Natural killer cell treated with Interleukin-12 subunit alpha and Interleukin-12 subunit beta and Interleukin-15 and Interleukin-18, amount 100 ng/mL, for 72 hours (primary cell): ENCODE results near the gene NOL7. TPM values are rescaled to one million over a fixed set of nuclear protein-coding genes. Genes with fewer than 3 reads are reported as not detected.

Experiments
- ATAC-seq, 2 donors: fragments of 150-1000 bp; cut with Tn5 transposase in 1 of 2; sonication (Bioruptor Pico), chemical (Tn5 transposase) in 1 of 2; 2 replicates each; pipeline ENCODE4 v1.10.0; 2021
- DNase-seq: peaks from one replicate; pipeline ENCODE4 v3.0.0; 2022; ENCODE audit warnings: low spot score
- H3K27ac Mint-ChIP-seq, 2 donors: 1 replicate in 1 of 2; 2 replicates in 1 of 2; pipeline ENCODE4 v1.8.0; 2022; ENCODE audit warnings: mixed read lengths in 2 of 2, mild to moderate bottlenecking in 1 of 2, moderate library complexity in 1 of 2
- H3K27me3 Mint-ChIP-seq, 2 donors: 1 replicate in 1 of 2; 2 replicates in 1 of 2; pipeline ENCODE4 v1.8.0; 2022; ENCODE audit warnings: mixed read lengths in 2 of 2
- H3K36me3 Mint-ChIP-seq: one replicate; pipeline ENCODE4 v1.8.0; 2022; ENCODE audit warnings: mixed read lengths
- H3K4me1 Mint-ChIP-seq, 2 donors: 1 replicate in 1 of 2; 2 replicates in 1 of 2; pipeline ENCODE4 v1.8.0; 2022; ENCODE audit warnings: low read depth in 2 of 2, mixed read lengths in 2 of 2, mild to moderate bottlenecking in 1 of 2
- H3K4me3 Mint-ChIP-seq: one replicate; pipeline ENCODE4 v1.8.0; 2022; ENCODE audit warnings: mixed read lengths
- H3K9me3 Mint-ChIP-seq: 2 replicates; pipeline ENCODE4 v1.8.0; 2022; ENCODE audit warnings: mixed read lengths
- total RNA-seq, 2 donors: library from RNA; stranded (reverse); gene quantifications; one replicate each; pipeline ENCODE4 v1.2.3, GENCODE V29; 2022

NOL7 gene
- total RNA-seq, 2 donors from 2014 or later = 62.6 to 102 TPM

DNA sequence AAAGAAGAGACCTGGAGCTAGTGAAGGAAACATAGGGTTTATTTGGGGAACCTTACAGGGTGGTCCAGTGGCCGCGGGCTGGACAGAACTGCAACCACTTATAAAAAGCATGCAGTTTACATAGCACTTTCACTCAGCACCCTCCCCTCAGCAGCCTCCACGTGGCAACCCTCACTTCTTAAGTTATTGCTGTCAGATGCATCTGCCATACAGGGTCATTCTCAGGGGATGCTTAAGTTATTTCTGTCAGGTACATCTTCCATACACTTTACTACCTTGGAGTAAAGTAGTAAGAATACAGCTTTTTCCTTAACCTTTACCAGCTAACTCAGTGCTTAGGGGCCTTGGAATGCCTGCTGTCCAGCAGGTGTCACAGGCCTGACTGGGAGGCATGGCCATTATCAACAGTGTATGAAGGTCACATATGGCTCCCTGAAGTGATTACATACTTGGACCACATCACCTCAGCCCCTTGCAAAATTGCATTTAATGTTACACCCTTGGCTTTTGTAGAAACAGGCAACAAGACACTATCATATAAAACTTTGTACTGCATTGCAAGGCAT lies 2.0 kb upstream of the NOL7 start:
- no peak overlapping the region for H3K4me3 Mint-ChIP-seq
- peak overlapping the region; percentile 90 to 96 for H3K27ac Mint-ChIP-seq
- H3K36me3 Mint-ChIP-seq = peaks cover 17% of the 10 kb centered on the region
- peaks cover 28 to 44% of the 10 kb centered on the region in 2 donors for H3K4me1 Mint-ChIP-seq
- no peaks in the 10 kb centered on the region for H3K9me3 Mint-ChIP-seq
- no peaks in the 10 kb centered on the region for H3K27me3 Mint-ChIP-seq
- DNase-seq (no peak), ATAC-seq (no peak)

DNA sequence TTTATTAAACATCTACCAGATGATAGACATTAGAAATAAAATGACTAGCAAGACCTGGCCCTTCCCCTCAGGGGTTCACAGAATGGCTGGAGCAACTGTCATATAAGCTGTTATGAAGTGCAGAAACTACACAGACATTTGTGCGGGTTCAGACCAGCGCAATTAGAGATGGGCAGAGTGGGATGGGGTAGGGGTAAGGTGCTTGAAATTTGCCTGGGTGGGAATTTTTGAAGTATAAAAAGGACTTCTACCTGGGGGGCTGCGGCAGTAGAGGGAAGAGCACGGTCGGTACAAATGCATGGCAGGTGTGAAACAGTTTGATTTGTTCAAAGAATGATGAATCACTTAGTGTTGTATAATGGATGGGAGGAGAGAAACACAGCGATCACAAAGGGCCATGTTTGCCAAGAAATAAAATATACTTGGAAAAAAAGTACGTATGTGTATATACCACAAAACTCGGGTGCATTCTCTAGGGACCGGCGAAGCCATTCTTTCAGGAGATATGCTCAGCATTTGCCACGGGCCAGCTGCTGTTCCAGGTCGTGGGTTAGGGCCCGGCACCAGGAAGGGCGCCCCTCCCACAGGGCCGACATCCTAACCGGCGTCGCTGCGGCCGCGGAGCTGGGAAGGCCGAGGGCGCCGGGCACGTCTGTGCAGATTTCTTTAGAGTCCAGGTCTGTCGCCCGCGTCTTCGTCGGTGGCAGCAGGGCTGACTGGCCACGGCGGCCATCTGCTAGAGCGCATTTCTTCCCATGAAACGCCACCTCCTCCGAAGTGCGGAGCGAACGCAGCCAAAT lies 809 bp upstream of the NOL7 start:
- Mint-ChIP-seq H3K27me3 (no peaks in the 10 kb centered on the region), H3K36me3 (peaks cover 22% of the 10 kb centered on the region), H3K4me3 (peak overlapping the region; percentile 98), H3K4me1 (peaks cover 28 to 44% of the 10 kb centered on the region in 2 donors), H3K9me3 (no peaks in the 10 kb centered on the region), H3K27ac (peak overlapping the region; percentile 90 to 96)
- DNase-seq (no peak), ATAC-seq (peak; percentile 28 to 29)

DNA sequence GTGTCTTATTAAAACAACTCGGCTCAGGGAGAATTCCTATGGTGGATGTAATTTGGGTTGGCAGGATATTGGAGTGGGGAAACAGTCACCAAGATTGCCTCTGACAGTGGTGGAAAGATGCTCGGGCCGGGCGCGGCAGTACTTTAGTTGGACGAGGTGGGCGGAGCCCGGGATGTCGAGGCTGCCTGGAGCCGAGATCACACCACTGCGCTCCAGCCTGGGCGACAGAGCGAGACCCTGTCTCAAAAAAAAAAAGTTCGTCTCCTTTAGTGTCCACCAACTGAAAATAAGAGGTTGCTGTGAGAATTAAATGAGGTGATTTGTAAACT lies 621 bp downstream of the NOL7 start:
- H3K36me3 Mint-ChIP-seq = peaks cover 23% of the 10 kb centered on the region
- H3K4me1 Mint-ChIP-seq = peaks cover 28 to 44% of the 10 kb centered on the region in 2 donors
- peak overlapping the region; percentile 90 to 96 for H3K27ac Mint-ChIP-seq
- DNase-seq = peak; percentile 64
- peak in 1 of 2 donors; percentile 50 for ATAC-seq
- H3K9me3 Mint-ChIP-seq = no peaks in the 10 kb centered on the region
- no peaks in the 10 kb centered on the region for H3K27me3 Mint-ChIP-seq
- peak overlapping the region; percentile 98 for H3K4me3 Mint-ChIP-seq

DNA sequence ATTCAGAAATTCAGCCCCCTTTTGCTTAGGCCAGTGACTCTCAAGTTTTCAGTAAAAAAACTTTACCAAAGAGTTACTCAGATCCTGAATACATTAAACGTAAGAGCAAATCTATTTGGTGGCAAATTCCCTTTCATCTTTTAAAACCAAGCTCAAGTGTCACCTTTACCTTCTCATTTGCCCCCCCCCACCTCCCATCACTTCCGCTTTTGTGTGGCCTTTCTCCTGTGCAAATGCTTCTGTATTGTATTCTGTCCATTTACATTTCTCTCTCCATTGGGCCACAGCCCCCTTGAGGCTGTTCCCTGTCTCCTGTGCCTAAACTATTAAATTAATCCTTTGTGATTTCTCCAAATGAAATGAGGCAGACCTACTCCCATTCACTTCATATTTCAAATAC lies 1.9 kb downstream of the NOL7 start:
- Mint-ChIP-seq H3K9me3 (no peaks in the 10 kb centered on the region), H3K27ac (peak overlapping the region; percentile 90 to 96), H3K27me3 (no peaks in the 10 kb centered on the region), H3K36me3 (peaks cover 23% of the 10 kb centered on the region), H3K4me1 (peaks cover 28 to 38% of the 10 kb centered on the region in 2 donors), H3K4me3 (peak overlapping the region; percentile 98)
- DNase-seq (no peak), ATAC-seq (no peak)

DNA sequence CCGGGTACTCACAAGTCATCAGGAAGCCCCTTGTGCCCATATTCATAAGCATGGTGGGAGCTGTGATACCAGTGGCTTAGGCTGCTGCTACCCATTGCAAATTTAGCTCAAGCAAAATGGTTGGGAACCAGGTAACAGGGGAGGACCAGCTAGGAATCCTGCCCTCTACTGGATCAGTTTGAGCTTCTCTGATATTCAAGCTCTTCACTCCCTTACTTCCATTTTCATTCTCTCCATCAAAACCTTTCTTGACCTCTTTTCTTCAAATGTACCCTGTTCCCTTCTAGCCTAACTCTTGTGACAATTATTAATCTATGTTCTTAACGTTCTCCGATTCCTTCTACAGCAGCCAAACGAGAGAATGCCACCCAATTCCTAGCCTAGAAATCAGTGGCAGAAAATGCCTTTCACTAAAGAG lies 9.7 kb downstream of the NOL7 start:
- DNase-seq (no peak), ATAC-seq (peak in 1 of 2 donors; percentile 53)
- peaks cover 6 to 7% of the 10 kb centered on the region in 2 donors for H3K4me1 Mint-ChIP-seq
- H3K27me3 Mint-ChIP-seq = no peaks in the 10 kb centered on the region
- H3K36me3 Mint-ChIP-seq = peaks cover 30% of the 10 kb centered on the region
- H3K4me3 Mint-ChIP-seq = no peak overlapping the region
- H3K9me3 Mint-ChIP-seq = no peaks in the 10 kb centered on the region
- H3K27ac Mint-ChIP-seq = peak overlapping the region in 1 of 2 donors; percentile 12

DNA sequence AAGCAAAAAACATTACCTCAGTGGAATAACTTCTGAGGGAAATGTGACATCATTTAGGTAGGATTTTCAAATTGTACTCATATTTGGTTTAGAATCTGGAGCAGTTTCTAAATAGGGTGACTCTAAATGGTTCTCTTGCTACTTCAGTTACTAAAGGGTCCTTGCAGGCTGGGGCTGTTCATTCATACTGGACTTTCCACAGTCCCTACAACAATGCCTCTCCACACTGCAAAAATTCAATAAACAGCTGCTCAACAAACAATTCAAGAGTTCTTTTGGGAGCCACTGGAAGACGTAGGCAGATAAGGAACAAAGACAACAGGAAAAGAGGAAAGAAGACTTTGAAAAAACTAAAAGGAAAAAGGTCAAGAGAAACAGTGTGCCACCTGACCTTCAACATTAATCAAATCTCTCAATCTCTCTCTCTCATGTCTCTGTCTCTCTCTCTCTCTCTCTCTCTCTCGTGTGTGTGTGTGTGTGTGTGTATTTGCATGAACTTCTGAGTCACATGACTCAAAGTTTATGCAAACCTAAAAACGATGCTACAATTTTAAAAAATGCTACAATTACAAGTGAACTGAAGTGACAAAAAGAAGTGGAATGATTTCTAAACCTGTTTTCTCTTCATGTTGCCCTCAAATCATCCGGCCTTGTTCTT lies 14.5 kb downstream of the NOL7 start:
- H3K9me3 Mint-ChIP-seq = no peaks in the 10 kb centered on the region
- H3K27me3 Mint-ChIP-seq = no peaks in the 10 kb centered on the region
- H3K4me1 Mint-ChIP-seq = peaks cover 6 to 8% of the 10 kb centered on the region in 2 donors
- H3K36me3 Mint-ChIP-seq = peaks cover 23% of the 10 kb centered on the region
- H3K27ac Mint-ChIP-seq = peak overlapping the region in 1 of 2 donors; percentile 47
- no peak overlapping the region for H3K4me3 Mint-ChIP-seq
- DNase-seq (no peak), ATAC-seq (no peak)

DNA sequence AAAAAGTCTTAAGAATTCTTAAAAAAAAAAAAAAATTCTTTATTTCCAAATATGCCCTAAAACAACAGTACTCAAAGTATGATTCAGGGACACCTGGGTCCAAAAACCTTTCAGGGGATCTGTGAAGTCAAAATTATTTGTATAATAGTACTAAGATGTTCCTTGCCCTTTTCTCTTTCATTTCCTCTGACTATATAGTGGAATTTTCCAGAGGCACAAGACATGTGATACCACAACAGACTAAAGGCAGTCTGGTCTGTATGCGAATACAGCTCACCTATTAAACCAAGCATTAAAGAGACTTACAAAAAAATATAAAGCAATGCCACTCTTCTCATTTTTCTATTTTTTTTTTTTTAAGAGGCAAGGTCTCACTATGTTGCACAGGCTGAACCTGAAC lies 15.4 kb downstream of the NOL7 start:
- Mint-ChIP-seq H3K27me3 (no peaks in the 10 kb centered on the region), H3K9me3 (no peaks in the 10 kb centered on the region), H3K27ac (no peak overlapping the region), H3K36me3 (peaks cover 19% of the 10 kb centered on the region), H3K4me3 (no peak overlapping the region), H3K4me1 (peaks cover 6 to 8% of the 10 kb centered on the region in 2 donors)
- DNase-seq = no peak
- ATAC-seq = no peak

DNA sequence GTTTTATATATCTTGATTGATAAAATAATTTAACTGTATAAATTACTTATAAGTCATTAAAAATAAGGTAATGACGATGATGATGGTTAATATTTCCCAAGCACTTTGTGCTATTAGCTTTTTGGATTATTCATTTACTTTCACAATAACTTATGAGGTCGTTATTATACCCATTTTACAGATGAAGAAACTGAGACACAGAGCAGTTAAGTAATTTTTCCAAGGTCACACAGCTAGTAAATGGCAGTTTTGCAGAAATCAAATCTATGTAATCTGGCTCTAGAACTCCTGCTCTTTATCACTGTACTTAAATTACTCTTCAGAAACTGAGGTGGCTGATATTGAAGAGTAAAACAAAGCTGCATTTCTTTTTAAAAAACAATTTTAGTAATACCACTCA lies 18.2 kb downstream of the NOL7 start:
- H3K27me3 Mint-ChIP-seq = no peaks in the 10 kb centered on the region
- H3K4me3 Mint-ChIP-seq = no peak overlapping the region
- DNase-seq (no peak), ATAC-seq (no peak)
- no peak overlapping the region for H3K27ac Mint-ChIP-seq
- peaks cover 14% of the 10 kb centered on the region for H3K36me3 Mint-ChIP-seq
- no peaks in the 10 kb centered on the region for H3K9me3 Mint-ChIP-seq
- H3K4me1 Mint-ChIP-seq = peaks cover 13 to 22% of the 10 kb centered on the region in 2 donors

DNA sequence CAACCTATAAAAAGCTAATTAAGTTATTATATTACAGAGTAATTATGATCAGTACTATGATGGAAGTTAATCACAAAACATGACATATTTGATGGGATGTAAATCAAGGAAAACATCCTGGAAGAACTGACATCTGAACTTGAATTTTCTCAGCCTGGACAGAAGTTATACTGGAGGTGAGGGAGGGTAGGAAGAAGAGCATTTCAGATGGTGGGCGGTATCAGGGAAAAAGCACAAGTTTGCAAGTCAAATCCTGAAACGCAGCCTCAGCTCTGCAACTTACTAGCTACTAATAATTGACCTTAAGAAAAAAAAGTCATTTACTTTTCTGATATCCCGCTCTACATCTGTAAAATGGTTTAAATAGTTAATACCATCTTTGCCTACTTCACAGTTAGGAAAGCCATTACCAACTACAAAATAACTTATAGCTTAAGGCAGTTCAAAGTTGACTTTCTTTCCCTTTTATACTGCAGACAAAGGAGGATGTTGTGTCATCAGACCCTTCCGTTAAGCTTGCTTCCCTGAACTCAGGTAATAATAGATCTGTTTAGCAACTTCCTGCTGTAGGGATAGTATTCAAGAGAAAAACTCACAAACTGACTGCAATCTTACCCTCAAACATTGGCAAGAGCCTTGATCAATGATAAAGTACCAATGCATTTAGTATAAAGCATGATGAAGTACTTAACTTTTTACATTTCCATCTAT lies 21.0 kb downstream of the NOL7 start:
- Mint-ChIP-seq H3K4me1 (peaks cover 10 to 17% of the 10 kb centered on the region in 2 donors), H3K27ac (peak overlapping the region; percentile 31 to 68), H3K27me3 (no peaks in the 10 kb centered on the region), H3K4me3 (no peak overlapping the region), H3K9me3 (no peaks in the 10 kb centered on the region), H3K36me3 (peaks cover 17% of the 10 kb centered on the region)
- no peak for DNase-seq
- no peak for ATAC-seq

DNA sequence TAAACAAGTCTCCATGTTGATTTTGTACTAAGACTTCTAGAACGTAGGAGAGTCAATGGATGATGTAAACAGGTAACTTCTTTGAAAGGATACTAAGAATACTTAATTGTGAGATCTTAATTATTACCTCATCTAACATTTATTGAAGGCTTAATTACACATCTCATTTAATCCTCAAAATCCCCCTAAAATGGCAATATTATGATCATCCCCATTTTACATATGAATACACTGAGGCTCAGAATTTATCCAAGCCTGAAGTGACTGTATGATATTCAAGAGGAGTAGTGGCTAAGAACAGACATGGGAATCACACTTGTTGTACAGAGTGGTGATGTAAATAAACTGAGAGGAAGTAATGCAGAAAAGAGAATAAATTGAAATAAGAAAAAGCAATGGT lies 22.9 kb downstream of the NOL7 start:
- H3K9me3 Mint-ChIP-seq = no peaks in the 10 kb centered on the region
- no peak for ATAC-seq
- H3K4me1 Mint-ChIP-seq = peaks cover 10 to 21% of the 10 kb centered on the region in 2 donors
- no peak overlapping the region for H3K27ac Mint-ChIP-seq
- DNase-seq = no peak
- peaks cover 21% of the 10 kb centered on the region for H3K36me3 Mint-ChIP-seq
- no peak overlapping the region for H3K4me3 Mint-ChIP-seq
- H3K27me3 Mint-ChIP-seq = no peaks in the 10 kb centered on the region

DNA sequence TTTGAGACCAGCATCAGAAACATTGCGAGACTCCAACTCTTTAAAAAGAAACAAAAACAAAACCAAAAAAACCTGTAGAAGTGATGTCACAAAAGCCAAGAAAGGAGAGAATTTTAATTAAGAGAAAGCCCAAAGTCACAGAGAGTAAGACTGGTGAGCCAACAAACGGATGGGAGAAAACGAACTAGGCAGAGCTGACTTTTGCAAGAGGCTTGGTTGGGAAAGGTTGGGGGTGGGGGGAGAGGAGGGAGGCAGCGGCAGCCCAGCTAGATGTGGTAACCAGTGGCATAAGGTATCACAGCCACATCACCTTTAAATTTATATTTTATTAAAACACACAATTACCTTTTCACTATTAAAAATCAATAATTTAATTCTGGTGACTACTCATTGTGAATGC lies 23.5 kb downstream of the NOL7 start:
- Mint-ChIP-seq H3K36me3 (peaks cover 23% of the 10 kb centered on the region), H3K9me3 (no peaks in the 10 kb centered on the region), H3K4me3 (no peak overlapping the region), H3K4me1 (peaks cover 14 to 24% of the 10 kb centered on the region in 2 donors), H3K27me3 (no peaks in the 10 kb centered on the region), H3K27ac (no peak overlapping the region)
- DNase-seq = no peak
- no peak for ATAC-seq

DNA sequence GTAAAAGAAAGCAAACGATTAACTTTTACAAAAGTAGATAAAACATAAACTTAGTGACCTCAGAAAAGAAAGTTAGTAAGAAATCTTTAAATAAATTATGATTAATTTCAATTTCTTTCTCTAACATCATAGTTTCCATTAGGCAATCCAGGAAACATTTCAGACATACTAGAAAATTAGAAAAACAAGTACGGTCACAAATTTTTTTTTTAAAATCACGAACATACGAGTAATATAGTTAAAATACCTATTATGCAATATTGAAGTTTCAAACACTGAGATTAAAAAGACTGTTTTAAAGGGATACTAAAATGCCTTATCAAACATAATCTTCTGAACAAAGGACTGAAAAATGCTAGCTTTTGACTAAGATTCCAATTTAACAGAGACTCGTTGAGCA lies 26.2 kb downstream of the NOL7 start:
- Mint-ChIP-seq H3K36me3 (peaks cover 23% of the 10 kb centered on the region), H3K4me3 (no peak overlapping the region), H3K4me1 (peaks cover 8 to 21% of the 10 kb centered on the region in 2 donors), H3K27me3 (no peaks in the 10 kb centered on the region), H3K9me3 (no peaks in the 10 kb centered on the region), H3K27ac (no peak overlapping the region)
- ATAC-seq (no peak), DNase-seq (no peak)

DNA sequence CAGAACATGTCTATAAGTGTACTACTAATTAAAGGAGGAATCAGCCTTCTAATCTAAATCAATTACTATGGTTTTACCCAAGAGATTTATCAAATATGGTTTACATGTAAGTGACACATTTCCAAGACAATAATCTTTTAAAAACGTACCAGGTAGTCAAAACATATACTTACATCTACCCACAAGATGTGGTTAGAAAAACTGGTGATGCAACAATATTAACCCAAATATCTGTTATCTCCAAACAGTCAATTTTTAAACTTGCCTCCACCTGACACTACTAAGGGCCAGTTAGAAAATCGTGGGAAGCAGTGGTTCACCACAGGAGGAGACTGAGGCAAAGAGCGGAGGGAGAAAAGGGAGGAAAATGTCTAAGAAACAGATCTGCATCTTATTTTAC lies 28.0 kb downstream of the NOL7 start:
- Mint-ChIP-seq H3K9me3 (no peaks in the 10 kb centered on the region), H3K4me1 (peaks cover 4 to 12% of the 10 kb centered on the region in 2 donors), H3K27ac (peak overlapping the region; percentile 34 to 64), H3K36me3 (peaks cover 20% of the 10 kb centered on the region), H3K27me3 (no peaks in the 10 kb centered on the region), H3K4me3 (no peak overlapping the region)
- DNase-seq = no peak
- ATAC-seq = no peak
